ENCODE results near the gene COL18A1.

- TF ChIP-seq, protein P1, sequence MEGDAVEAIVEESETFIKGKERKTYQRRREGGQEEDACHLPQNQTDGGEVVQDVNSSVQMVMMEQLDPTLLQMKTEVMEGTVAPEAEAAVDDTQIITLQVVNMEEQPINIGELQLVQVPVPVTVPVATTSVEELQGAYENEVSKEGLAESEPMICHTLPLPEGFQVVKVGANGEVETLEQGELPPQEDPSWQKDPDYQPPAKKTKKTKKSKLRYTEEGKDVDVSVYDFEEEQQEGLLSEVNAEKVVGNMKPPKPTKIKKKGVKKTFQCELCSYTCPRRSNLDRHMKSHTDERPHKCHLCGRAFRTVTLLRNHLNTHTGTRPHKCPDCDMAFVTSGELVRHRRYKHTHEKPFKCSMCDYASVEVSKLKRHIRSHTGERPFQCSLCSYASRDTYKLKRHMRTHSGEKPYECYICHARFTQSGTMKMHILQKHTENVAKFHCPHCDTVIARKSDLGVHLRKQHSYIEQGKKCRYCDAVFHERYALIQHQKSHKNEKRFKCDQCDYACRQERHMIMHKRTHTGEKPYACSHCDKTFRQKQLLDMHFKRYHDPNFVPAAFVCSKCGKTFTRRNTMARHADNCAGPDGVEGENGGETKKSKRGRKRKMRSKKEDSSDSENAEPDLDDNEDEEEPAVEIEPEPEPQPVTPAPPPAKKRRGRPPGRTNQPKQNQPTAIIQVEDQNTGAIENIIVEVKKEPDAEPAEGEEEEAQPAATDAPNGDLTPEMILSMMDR (IDR thresholded peaks at IDR 0.05; ENCODE audit: low read depth, low read length): no peak
- TF ChIP-seq EZH2phosphoT487 (IDR thresholded peaks at IDR 0.05; ENCODE audit: low read depth): no peak
Observed at GRCh38 chr21:45373991-45374816, 30.8 kb upstream of the COL18A1 start.

All from OCI-LY3 (cell line).